HepG2 (cell line): ENCODE results near the gene ENDOG. TPM values are rescaled to one million over a fixed set of nuclear protein-coding genes. Genes with fewer than 3 reads are reported as not detected.

Experiments used
- DNMT3B ChIP-seq: conservative IDR thresholded peaks from 2 replicates; pipeline ENCODE4 v1.6.1; 2016; ENCODE audit warnings: missing biosample characterization, control low read depth
- EP300 ChIP-seq, 3 experiments: sonication (generic) in 1 of 3; formaldehyde crosslinking in 1 of 3; IDR thresholded peaks; 2 replicates each; pipeline versions ENCODE4 v1.5.1 to v1.6.1; 2011 to 2020; ENCODE audit warnings: low read depth in 2 of 3, low read length in 2 of 3, borderline replicate concordance in 1 of 3, improper control_type of control experiment in 1 of 3, mild to moderate bottlenecking in 1 of 3, missing genetic modification reagents in 1 of 3, moderate library complexity in 1 of 3
- FOXK1 ChIP-seq: sonication (generic); formaldehyde crosslinking; IDR thresholded peaks from 2 replicates; pipeline ENCODE4 v1.4.0; 2020; ENCODE audit warnings: low read depth, missing genetic modification reagents, borderline replicate concordance
- HMGXB4 ChIP-seq, 2 experiments: sonication (generic) in 1 of 2; formaldehyde crosslinking in 1 of 2; IDR thresholded peaks; 2 replicates each; pipeline versions ENCODE4 v1.4.0 to v1.6.1; 2018 to 2020; ENCODE audit warnings: missing genetic modification reagents in 2 of 2, borderline replicate concordance in 1 of 2, low read depth in 1 of 2, mild to moderate bottlenecking in 1 of 2, missing biosample characterization in 1 of 2
- KAT8 ChIP-seq: IDR thresholded peaks from 2 replicates; pipeline ENCODE4 v1.6.1; 2016; ENCODE audit warnings: missing genetic modification reagents, missing compliant biosample characterization
- KDM3A ChIP-seq: IDR thresholded peaks from 2 replicates; pipeline ENCODE4 v1.6.1; 2018; ENCODE audit warnings: low read depth, missing compliant biosample characterization
- NFYB ChIP-seq: sonication (generic); formaldehyde crosslinking; IDR thresholded peaks from 2 replicates; pipeline ENCODE4 v1.4.0; 2020; ENCODE audit warnings: missing genetic modification reagents
- POLR2AphosphoS5 ChIP-seq: IDR thresholded peaks from 2 replicates; pipeline ENCODE4 v1.6.1; 2012; ENCODE audit warnings: low read depth, low read length
- ZBED4 ChIP-seq: sonication (generic); formaldehyde crosslinking; IDR thresholded peaks from 2 replicates; pipeline ENCODE4 v1.4.0; 2020; ENCODE audit warnings: missing genetic modification reagents, borderline replicate concordance
- ZNF205 ChIP-seq: IDR thresholded peaks from 2 replicates; pipeline ENCODE4 v1.6.1; 2018; ENCODE audit warnings: missing biosample characterization, missing genetic modification reagents
- ZNF280D ChIP-seq: sonication (generic); formaldehyde crosslinking; IDR thresholded peaks from 2 replicates; pipeline ENCODE4 v1.5.1; 2020; ENCODE audit warnings: mild to moderate bottlenecking, missing genetic modification reagents
- ZNF687 ChIP-seq: sonication (generic); formaldehyde crosslinking; IDR thresholded peaks from 2 replicates; pipeline ENCODE4 v1.5.1; 2020; ENCODE audit warnings: mild to moderate bottlenecking, missing genetic modification reagents, moderate library complexity
- ZNF788 ChIP-seq: sonication (generic); formaldehyde crosslinking; IDR thresholded peaks from 2 replicates; pipeline ENCODE4 v1.5.0; 2020; ENCODE audit warnings: mild to moderate bottlenecking, missing genetic modification reagents, borderline replicate concordance
- polyA plus RNA-seq, 8 experiments: library from polyadenylated mRNA; depleted of rRNA in 3 of 8; stranded (reverse) in 7 of 8; unstranded in 1 of 8; fragments of >200 nt; fragmentation: Illumina TruSeq in 4 of 8; extraction: Trizol in 4 of 8; gene quantifications; 2 replicates each; pipeline versions ENCODE4 v1.2.1 to v1.2.3, GENCODE V29; 2011 to 2016; ENCODE audit warnings: low read depth in 4 of 8, missing spikeins in 1 of 8, mixed read lengths in 1 of 8; ENCODE audit not compliant: insufficient read depth in 1 of 8
- total RNA-seq, 5 experiments: library from RNA; depleted of rRNA; stranded (reverse); fragments of >200 nt; fragmentation: Illumina TruSeq; extraction: Trizol; gene quantifications; 2 replicates each; pipeline ENCODE4 v1.2.3, GENCODE V29; 2016; ENCODE audit warnings: low read depth in 1 of 5

Gene ENDOG
- total and polyA plus RNA-seq, 2 of the 13 experiments (the other 11 are each of a cell fraction or from before 2014, with no cell fraction given): 26.3 to 28.8 TPM

- TF ChIP-seq ZNF280D (CRISPR knock-in tag): 0 out of 2 replicates have a peak, but pooled peaks have one; percentile 67
- TF ChIP-seq EP300 (IDR thresholded peaks at IDR 0.05; ENCODE audit: low read depth in 2 of 2, low read length in 2 of 2): peak in 1 of 2 experiments; percentile 26; a peak in 1 of 4 replicates
- TF ChIP-seq EP300 (CRISPR knock-in tag; IDR thresholded peaks at IDR 0.05; ENCODE audit: borderline replicate concordance): no peak
- TF ChIP-seq DNMT3B (CRISPR knock-in tag): no peak
- TF ChIP-seq ZNF788 (CRISPR knock-in tag): peak; percentile 33; the same call in 1 of the 2 replicates
- TF ChIP-seq POLR2AphosphoS5: peak; percentile 94
- 0 out of 2 replicates have a peak, but pooled peaks have one; percentile 16 for TF ChIP-seq ZNF205 (CRISPR knock-in tag)
- peak; percentile 82 for TF ChIP-seq NFYB (CRISPR knock-in tag)
- TF ChIP-seq ZNF687 (CRISPR knock-in tag): peak; percentile 77
- TF ChIP-seq ZBED4: peak; percentile 77; the same call in 1 of the 2 replicates
- peak; percentile 7 to 90; a peak in 3 of 4 replicates for TF ChIP-seq HMGXB4 (CRISPR knock-in tag; IDR thresholded peaks at IDR 0.05; ENCODE audit: borderline replicate concordance in 1 of 2, low read depth in 1 of 2)
- TF ChIP-seq KDM3A: peak; percentile 77; the same call in 1 of the 2 replicates
- peak; percentile 70; the same call in 1 of the 2 replicates for TF ChIP-seq FOXK1
- TF ChIP-seq KAT8: peak; percentile 74
Observed at GRCh38 chr9:128818099-128818838, at the start of gene ENDOG (continued).
